Measurements from ENCODE around the gene FNIP2. TPM values are rescaled to one million over a fixed set of nuclear protein-coding genes. Genes with fewer than 3 reads are reported as not detected.
A peak's percentile ranks its signal among the peaks of the same experiment; 100 is the strongest.
"Not testable (repeated sequence)": the region's sequence is repeated elsewhere in the genome, so short reads cannot be mapped to it uniquely, and the experiment has no call there.

Gene FNIP2
- polyA plus RNA-seq, 1 experiment = 14.8 TPM

DNA sequence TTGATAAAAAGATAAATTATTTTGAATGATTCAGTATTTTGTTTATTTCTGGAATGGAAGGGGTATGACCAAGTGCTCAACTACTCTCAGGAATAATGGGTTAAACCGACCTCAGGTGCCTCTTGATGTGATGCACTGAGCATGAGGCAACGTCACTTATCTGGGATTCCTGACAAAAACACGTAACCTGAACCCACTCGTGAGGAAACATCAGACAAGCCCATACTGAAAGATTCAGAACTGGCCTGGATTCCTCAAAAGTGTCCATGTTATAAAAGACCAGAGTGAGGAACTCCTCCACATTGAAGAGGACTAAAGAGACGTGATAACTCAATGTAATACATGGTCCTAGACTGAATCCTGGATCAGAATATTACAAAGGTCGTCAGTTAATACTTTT lies 144.0 kb downstream of the FNIP2 start:
- ChIA-PET POLR2A (no interaction called here), CTCF (no interaction called here)
- H3K36me3 ChIP-seq (ENCODE audit: control insufficient read depth, insufficient read depth, low read length) = no peaks in the 10 kb centered on the region
- H3K27me3 ChIP-seq (ENCODE audit: control insufficient read depth, insufficient read depth, low read length) = no peaks in the 10 kb centered on the region
- TF ChIP-seq, protein P1, sequence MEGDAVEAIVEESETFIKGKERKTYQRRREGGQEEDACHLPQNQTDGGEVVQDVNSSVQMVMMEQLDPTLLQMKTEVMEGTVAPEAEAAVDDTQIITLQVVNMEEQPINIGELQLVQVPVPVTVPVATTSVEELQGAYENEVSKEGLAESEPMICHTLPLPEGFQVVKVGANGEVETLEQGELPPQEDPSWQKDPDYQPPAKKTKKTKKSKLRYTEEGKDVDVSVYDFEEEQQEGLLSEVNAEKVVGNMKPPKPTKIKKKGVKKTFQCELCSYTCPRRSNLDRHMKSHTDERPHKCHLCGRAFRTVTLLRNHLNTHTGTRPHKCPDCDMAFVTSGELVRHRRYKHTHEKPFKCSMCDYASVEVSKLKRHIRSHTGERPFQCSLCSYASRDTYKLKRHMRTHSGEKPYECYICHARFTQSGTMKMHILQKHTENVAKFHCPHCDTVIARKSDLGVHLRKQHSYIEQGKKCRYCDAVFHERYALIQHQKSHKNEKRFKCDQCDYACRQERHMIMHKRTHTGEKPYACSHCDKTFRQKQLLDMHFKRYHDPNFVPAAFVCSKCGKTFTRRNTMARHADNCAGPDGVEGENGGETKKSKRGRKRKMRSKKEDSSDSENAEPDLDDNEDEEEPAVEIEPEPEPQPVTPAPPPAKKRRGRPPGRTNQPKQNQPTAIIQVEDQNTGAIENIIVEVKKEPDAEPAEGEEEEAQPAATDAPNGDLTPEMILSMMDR (IDR thresholded peaks at IDR 0.05; ENCODE audit: insufficient read depth, low read depth, low read length) = no peak
- H3K4me3 ChIP-seq (ENCODE audit: low read depth, low read length) = no peak overlapping the region
- DNase-seq (ENCODE audit: low read depth) = no peak

DNA sequence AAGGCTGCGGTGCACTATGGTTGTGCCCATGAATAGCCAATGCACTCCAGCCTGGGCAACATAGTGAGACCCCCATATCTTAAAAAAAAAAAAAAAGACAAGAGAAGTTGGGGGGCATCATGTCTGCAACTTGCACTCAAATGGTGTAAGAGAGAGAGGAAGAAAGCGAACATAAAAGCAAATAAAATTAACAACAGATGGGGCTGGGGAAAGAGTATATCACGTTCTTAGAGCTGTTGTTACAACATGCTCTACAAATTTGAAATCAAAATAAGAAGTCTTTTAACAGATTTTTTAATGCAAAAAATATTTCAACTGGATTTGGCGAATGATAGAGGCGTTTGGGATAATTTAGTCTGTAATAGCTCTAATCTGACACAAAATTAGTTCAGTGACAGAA lies 144.9 kb downstream of the FNIP2 start:
- TF ChIP-seq, protein P1 (IDR thresholded peaks at IDR 0.05; ENCODE audit: insufficient read depth, low read depth, low read length) = no peak
- CTCF ChIA-PET = interaction anchor here (2.4 kb wide), 1 partner anchor 12 kb away, joined by 6 read pairs; no protein-coding TSS in a partner anchor
- Histone ChIP-seq H3K4me3 (ENCODE audit: low read depth, low read length) (no peak overlapping the region), H3K36me3 (ENCODE audit: control insufficient read depth, insufficient read depth, low read length) (no peaks in the 10 kb centered on the region), H3K27me3 (ENCODE audit: control insufficient read depth, insufficient read depth, low read length) (no peaks in the 10 kb centered on the region)
- DNase-seq (ENCODE audit: low read depth) = no peak
- POLR2A ChIA-PET = interaction anchor here (0.6 kb wide), 1 partner anchor 158 kb away, joined by 3 read pairs; no protein-coding TSS in a partner anchor

DNA sequence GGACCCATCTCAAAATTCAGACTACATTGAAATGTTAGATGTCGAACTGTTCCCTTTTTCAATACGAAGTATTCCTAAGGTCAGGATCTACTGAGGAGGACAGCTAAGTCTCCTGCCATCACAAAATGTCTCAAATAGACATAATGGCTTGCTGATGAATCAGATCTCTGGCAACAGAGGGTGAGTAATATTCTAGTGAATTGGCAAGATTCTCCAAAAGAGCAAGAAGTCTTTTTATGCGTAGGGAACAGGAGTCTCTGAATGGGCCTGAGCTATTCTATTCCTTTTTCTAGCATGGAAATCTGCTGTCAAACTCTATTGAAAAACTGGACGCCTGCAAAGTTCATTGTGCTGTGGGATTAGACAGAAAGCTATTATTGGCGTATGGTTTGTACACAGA lies 145.4 kb downstream of the FNIP2 start:
- CTCF ChIA-PET = interaction anchor here (2.4 kb wide), 1 partner anchor 12 kb away, joined by 6 read pairs; no protein-coding TSS in a partner anchor
- Histone ChIP-seq H3K4me3 (ENCODE audit: low read depth, low read length) (no peak overlapping the region), H3K27me3 (ENCODE audit: control insufficient read depth, insufficient read depth, low read length) (no peaks in the 10 kb centered on the region), H3K36me3 (ENCODE audit: control insufficient read depth, insufficient read depth, low read length) (no peaks in the 10 kb centered on the region)
- DNase-seq (ENCODE audit: low read depth) = peak; percentile 74
- POLR2A ChIA-PET = interaction anchor here (0.6 kb wide), 1 partner anchor 157 kb away, joined by 3 read pairs; no protein-coding TSS in a partner anchor
- TF ChIP-seq, protein P1 (IDR thresholded peaks at IDR 0.05; ENCODE audit: insufficient read depth, low read depth, low read length) = no peak

DNA sequence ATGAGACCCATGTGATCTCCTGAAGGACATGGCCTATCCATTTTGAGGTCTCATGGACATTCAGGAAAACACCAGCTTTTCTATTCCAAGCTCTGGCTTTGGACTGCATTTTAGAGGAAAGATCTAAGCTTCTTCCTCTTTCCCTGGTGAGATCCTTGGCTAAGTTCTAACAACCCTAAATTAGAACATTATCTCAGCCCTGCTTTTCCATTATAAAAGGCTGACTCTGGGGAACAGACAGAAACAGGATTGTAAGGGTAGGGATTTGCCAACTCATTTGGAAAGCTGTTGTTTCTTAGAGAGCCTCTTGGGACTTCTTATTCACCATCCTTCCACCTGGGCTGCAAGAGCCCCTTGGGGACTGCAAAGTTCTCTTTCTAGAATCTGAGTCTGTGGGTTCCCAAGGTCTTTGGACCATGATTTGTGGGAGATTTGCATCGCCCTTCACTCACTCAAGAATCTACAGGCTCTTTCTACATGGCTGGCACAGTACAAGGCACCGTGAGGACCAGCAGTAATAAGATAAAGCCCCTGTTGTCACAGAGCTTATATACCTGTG lies 146.9 kb downstream of the FNIP2 start:
- H3K36me3 ChIP-seq (ENCODE audit: control insufficient read depth, insufficient read depth, low read length) = no peaks in the 10 kb centered on the region
- ChIA-PET CTCF (interaction anchor here (0.9 to 1.6 kb wide), 2 partner anchors 10 to 16 kb away, joined by 3 read pairs; no protein-coding TSS in a partner anchor), POLR2A (interaction anchor here (0.8 kb wide), 1 partner anchor 55 kb away, joined by 3 read pairs; no protein-coding TSS in a partner anchor)
- no peak for DNase-seq (ENCODE audit: low read depth)
- TF ChIP-seq, protein P1 (IDR thresholded peaks at IDR 0.05; ENCODE audit: insufficient read depth, low read depth, low read length) = no peak
- no peak overlapping the region for H3K4me3 ChIP-seq (ENCODE audit: low read depth, low read length)
- no peaks in the 10 kb centered on the region for H3K27me3 ChIP-seq (ENCODE audit: control insufficient read depth, insufficient read depth, low read length)

DNA sequence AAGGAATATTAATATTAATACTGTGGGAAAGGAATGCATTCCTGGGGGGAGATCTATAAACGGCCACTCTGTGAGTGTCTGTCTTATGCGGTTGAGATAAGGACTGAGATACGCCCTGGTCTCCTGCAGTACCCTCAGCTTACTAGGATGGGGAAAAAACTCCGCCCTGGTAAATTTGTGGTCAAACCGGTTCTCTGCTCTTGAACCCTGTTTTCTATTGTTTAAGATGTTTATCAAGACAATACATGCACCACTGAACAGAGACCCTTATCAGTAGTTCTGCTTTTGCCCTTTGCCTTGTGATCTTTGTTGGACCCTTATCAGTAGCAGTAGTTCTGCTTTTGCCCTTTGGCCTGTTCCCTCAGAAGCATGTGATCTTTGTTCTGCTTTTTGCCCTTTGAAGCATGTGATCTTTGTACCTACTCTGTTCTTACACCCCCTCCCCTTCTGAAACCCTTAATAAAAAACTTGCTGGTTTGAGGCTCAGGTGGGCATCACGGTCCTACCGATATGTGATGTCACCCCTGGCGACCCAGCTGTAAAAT lies 151.7 kb downstream of the FNIP2 start:
- H3K36me3 ChIP-seq (ENCODE audit: control insufficient read depth, insufficient read depth, low read length); H3K4me3 ChIP-seq (ENCODE audit: low read depth, low read length); DNase-seq (ENCODE audit: low read depth); H3K27me3 ChIP-seq (ENCODE audit: control insufficient read depth, insufficient read depth, low read length); CTCF ChIA-PET; POLR2A ChIA-PET: not testable (repeated sequence)

DNA sequence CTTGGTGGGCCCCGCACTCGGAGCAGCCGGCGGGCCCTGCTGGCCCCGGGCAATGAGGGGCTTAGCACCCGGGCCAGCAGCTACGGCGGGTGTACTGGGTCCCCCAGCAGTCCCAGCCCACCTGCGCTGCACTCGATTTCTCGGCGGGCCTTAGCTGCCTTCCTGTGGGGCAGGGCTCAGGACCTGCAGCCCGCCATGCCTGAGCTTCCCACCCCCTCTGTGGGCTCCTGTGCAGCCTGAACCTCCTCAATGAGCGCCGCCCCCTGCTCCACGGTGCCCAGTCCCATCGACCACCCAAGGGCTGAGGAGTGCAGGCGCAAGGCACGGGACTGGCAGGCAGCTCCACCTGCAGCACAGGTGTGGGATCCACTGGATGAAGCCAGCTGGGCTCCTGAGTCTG lies 158.9 kb downstream of the FNIP2 start:
- CTCF ChIA-PET, POLR2A ChIA-PET: not testable (repeated sequence)

More for the DNA sequence above, 158.9 kb downstream of the FNIP2 start:
- not testable (repeated sequence) for H3K27me3 ChIP-seq (ENCODE audit: control insufficient read depth, insufficient read depth, low read length); DNase-seq (ENCODE audit: low read depth); H3K36me3 ChIP-seq (ENCODE audit: control insufficient read depth, insufficient read depth, low read length); H3K4me3 ChIP-seq (ENCODE audit: low read depth, low read length)
